Head of caudate nucleus (tissue), 42 donors: ENCODE data around the gene TBC1D9.

ENCODE experiments used
- DNase-seq, 42 donors: peaks; one replicate each; pipeline versions ENCODE4 v3.0.0 to v3.0.0-alpha.2; 2020 to 2021; ENCODE audit warnings: mixed read lengths in 7 of 42
- intact Hi-C: fragments of 100-400 bp; cut with DNase I; formaldehyde crosslinking; loops from one replicate; pipeline ENCODE4 v1.15.0; 2022

Gene TBC1D9

GRCh38 chr4:140729344-140730049, 26.7 kb downstream of the TBC1D9 start:
- intact Hi-C loops: no loop called here
- no peak for DNase-seq

DNA sequence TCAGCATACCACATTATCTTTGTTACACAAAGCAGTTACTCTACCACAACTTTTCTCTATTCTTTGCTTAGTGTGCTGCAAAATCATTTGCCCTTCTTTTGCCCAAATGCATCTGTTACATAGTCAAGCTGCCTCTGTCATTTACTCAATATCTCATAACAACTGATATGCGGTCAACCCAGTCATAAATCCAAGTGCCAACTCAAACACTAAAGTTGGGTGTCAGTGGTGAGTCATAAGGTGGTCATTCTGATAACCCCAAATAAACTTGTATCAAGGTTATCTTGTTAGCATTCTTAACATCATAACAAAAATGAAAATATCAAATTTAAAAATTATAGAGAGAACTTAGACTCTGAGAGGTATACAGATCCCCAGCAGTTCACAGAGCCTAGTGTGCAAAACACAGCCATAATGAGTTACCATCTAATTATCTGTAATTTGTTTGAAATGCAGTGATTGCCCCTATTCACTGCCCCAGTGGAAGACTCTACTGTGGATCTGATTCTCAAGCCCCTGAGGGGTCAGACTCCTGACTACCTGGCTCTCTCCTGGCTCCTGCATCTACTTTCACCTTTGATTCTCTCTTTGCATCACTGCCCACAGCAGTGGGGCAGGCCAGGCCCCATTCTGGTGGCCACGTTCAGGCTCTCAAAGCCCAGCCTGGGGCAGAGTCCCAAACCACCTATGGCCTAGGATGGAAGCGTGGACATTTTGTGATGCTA, 29.2 kb downstream of the TBC1D9 start:
- intact Hi-C loops: no loop called here
- DNase-seq: no peak

DNA sequence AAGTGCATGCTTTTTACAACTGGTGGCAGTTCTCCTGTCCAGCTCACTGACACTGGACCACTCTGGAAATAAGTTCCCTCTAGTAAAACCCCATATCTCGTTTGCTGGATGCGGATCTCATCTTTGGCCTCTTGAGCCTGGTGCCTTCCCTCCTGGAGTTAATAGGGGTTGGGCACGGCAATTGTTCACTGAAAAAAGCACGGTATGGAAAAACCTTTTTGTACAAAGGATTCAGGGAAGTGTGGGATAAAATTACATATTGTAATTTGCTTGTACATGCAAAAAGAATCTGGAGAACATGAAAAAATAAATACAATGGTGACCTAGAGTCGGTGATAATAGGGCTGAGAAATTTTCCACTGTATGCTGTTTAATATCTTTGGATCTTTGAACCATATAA, 30.6 kb downstream of the TBC1D9 start:
- DNase-seq: no peak
- intact Hi-C loops: no loop called here

GRCh38 chr4:140724760-140725159, 31.4 kb downstream of the TBC1D9 start:
- intact Hi-C loops: no loop called here
- no peak for DNase-seq

DNA sequence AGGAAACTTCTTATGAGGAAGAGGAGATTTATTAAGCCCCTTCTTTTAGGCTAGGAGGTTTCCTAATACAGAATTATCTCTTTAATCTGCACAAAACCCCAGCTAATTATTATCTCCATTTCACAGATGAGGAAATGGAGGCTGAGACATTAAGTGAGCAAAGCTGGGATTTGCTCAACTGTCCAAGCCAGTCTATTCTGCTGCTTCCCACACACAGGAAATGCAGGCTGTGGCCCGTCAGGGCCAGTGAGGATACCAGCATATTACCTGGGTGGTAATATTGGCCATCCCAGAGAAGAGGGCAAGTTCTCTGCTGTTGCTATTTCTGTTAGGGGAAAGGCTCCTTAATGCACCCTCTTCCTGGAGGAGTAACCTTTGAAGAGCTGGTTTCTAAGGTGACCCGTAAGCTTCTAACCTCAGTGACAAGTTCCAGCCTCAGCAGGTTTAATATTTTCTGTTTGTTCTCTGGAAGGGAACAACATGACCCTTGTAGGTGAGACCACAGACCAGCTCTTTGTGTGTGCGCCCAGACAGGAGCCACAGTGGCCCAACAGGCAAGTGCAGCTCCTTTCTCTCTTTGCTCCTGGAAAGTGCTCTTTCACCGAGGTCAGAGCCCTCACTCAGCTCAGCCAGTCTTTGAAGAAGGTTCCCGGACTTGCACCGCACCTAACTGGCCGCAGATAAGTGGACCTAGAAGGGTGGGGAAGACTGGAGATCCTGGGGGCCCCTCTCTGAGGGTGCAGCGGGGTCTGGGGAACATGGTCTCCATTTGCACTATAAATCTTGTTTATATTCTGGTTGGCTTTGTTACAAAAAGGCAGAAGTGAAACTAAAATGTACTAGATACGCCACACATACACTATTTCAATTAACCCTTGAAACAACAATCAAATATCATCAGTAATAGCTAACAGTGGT, 35.5 kb downstream of the TBC1D9 start:
- no peak for DNase-seq
- intact Hi-C loops: no loop called here

GRCh38 chr4:140719686-140720085, 36.5 kb downstream of the TBC1D9 start:
- DNase-seq: no peak
- intact Hi-C loops: no loop called here

DNA sequence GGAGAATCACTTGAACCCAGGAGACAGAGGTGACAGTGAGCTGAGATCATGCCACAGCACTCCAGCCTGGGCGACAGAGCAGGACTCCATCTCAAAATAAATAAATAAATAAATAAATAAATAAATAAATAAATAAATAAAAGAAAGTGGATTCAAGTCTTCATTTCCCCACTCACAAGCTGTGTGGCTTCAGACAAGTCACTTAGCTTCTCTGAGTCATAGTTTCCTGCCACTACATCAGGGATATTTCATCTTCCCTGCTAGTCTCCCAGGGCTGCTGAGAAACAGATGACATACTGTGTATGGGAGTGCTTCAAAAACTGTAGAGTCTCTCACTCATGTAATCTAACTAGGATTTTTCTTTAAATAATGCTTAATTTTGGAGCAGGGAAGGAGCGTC, 37.2 kb downstream of the TBC1D9 start:
- no peak for DNase-seq

GRCh38 chr4:140718241-140718952, 37.8 kb downstream of the TBC1D9 start:
- no peak for DNase-seq
- intact Hi-C loops: no loop called here

More for the DNA sequence above, 37.2 kb downstream of the TBC1D9 start:
- intact Hi-C loops: no loop called here

DNA sequence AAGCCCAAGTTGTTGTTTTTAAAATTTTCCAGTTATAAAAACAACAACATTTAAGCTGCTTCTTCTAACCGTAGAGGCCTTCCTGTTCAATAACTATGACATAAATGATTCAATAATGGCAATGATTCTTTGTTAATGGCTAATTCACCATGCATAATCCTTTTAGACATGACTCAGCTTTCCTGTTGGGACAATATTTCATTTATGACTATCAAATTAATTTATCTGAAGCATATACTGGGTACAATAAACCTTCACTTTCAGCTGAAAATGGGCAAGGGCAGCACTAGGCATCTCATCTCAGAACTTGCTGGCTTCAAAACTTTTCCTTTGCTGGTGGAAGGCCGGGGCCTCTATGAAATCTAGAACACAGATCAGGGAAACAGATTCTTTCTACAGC, 38.9 kb downstream of the TBC1D9 start:
- DNase-seq: no peak
- intact Hi-C loops: no loop called here

GRCh38 chr4:140715119-140715518, 41.1 kb downstream of the TBC1D9 start:
- DNase-seq: no peak

DNA sequence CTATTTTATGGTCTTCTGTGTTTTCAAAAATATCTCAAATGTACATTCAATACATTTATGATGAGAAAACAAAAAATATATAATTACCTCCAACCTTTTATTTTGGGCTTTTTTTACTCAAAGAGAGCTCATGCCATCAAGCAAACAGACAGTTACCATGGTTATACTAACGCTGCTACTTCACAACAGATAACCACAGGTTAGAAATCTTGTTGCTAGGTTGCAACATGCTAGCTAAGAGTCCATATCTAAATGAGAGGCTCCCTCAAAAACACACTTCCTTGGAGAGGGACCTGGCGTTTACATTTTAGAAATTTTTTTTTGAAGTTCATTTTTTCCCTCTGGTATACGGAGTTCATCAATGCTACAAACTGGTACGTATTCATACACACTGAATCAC, 44.3 kb downstream of the TBC1D9 start:
- intact Hi-C loops: no loop called here
- DNase-seq: no peak

More at GRCh38 chr4:140715119-140715518, 41.1 kb downstream of the TBC1D9 start:
- intact Hi-C loops: no loop called here

DNA sequence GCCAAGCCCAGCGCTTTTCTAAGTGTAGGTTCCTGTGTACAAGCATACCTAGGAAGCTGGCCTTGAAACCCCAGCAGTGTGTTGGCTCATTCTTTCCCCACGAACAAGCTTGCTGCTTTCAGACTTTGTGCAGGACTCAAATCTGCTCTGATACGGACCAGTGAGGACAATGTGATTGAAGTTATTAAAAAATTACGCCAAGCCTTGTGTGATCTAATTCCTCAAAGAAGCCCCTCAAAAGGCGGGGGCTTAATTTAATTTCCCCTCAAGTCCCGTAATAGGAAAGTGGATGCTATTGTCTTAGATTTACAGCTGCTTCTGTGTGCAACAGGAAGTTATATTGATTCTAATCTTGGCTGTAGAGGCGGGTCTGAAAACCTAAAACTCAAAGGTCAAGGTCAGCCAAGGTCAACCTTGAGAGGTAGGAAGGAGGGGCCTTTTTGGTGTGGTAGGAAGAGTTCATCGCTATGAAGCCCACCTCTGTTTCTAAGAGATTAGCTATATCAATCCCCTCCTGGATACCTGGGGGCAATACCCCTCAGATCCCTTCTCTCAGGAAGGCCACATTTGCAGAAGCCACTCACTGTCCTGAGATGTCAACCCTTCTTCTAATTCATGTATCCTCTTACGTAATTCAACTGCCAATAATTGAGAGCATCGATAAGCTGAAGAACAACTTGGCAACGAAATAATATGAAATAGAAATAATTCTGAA, 45.1 kb downstream of the TBC1D9 start:
- intact Hi-C loops: no loop called here
- DNase-seq: no peak

- intact Hi-C loops: no loop called here
- DNase-seq: no peak
Observed at GRCh38 chr4:140707325-140707724, 48.9 kb downstream of the TBC1D9 start.

DNA sequence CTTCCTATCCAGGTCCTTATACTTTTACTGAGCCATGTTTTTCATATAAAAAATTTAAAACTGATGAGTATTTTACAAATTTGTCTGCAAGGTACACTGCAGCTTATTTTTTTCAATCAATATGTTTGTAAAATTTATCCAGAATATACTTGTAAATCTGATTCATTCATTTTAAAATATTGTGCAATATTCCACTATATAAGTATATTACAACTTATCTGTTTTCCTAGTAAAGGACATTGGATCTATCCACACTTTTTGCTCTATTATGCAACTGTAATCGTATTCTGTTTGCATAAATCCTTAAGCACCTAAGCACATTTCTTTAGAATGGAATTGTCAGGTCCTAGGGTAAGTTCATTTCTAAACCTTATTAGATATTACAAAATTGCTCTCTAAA, 49.5 kb downstream of the TBC1D9 start:
- intact Hi-C loops: no loop called here

GRCh38 chr4:140706276-140706625, 49.9 kb downstream of the TBC1D9 start:
- no peak for DNase-seq
- intact Hi-C loops: no loop called here

More for the DNA sequence above, 49.5 kb downstream of the TBC1D9 start:
- no peak for DNase-seq

- intact Hi-C loops: no loop called here
- DNase-seq: peak in 7 of 42 donors; percentile 7 to 50 (median 19)
Observed at GRCh38 chr4:140705625-140706275, 50.4 kb downstream of the TBC1D9 start.

GRCh38 chr4:140704964-140705363, 51.2 kb downstream of the TBC1D9 start:
- intact Hi-C loops: no loop called here
- no peak for DNase-seq

DNA sequence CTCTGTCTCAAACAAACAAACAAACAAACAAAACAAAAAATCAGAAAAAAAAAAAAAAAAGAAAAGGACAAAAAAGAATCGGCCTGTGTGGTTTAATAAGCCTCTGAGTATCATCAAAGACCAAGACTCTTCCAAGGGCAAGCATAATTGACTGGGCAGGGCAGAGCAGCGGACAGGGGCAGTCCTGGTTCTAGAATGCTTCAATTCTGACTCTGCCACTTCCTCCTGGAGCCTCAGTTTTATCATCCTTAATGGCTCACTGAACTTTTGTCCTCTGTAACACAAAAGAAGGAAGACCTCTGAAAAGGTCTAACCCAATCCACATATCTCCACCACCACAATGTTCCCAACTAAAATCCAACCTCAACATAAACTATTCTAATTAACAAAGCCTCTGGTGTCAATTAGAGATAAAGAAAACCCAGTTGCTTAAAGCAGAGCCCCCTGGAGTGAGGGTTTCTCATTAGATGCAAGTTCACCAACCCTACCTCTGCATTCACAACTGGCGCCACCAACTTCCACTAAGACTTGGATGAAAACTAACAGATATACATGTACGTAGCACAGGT, 51.7 kb downstream of the TBC1D9 start:
- intact Hi-C loops: no loop called here
- no peak for DNase-seq
